DND-41 (cell line): ENCODE data around the gene CDA.

ENCODE experiments used
- EZH2 ChIP-seq: IDR thresholded peaks from 3 replicates; pipeline ENCODE4 v1.6.1; 2012; ENCODE audit warnings: borderline replicate concordance, low read depth, mild to moderate bottlenecking, moderate library complexity, low read length, inconsistent platforms; ENCODE audit not compliant: severe bottlenecking
- TF ChIP-seq, protein P1 (sequence below): IDR thresholded peaks from 2 replicates; pipeline ENCODE4 v1.5.1; 2012; ENCODE audit warnings: borderline replicate concordance, low read length, moderate library complexity, mild to moderate bottlenecking; ENCODE audit not compliant: poor library complexity, severe bottlenecking; ENCODE audit errors: extremely low read depth

DNA sequence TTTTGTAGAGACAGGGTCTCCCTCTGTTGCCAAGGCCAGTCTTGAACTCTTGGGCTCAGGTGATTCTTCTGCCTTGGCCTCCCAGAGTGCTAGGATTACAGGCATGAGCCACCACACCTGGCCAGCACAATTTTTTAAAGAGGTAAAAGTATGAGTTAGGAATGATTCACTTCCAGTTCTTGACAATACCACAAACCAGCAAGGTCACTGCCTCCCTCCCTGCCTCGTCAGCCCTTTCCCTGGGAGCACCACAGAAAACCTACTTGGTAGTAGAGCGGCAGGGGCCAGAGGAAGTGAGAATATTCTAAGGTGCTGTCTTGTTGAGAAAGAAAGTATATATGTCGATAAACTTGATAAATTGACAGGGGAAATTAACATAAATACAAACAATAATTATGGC is 10.8 kb upstream of the CDA start:
- TF ChIP-seq, protein P1, sequence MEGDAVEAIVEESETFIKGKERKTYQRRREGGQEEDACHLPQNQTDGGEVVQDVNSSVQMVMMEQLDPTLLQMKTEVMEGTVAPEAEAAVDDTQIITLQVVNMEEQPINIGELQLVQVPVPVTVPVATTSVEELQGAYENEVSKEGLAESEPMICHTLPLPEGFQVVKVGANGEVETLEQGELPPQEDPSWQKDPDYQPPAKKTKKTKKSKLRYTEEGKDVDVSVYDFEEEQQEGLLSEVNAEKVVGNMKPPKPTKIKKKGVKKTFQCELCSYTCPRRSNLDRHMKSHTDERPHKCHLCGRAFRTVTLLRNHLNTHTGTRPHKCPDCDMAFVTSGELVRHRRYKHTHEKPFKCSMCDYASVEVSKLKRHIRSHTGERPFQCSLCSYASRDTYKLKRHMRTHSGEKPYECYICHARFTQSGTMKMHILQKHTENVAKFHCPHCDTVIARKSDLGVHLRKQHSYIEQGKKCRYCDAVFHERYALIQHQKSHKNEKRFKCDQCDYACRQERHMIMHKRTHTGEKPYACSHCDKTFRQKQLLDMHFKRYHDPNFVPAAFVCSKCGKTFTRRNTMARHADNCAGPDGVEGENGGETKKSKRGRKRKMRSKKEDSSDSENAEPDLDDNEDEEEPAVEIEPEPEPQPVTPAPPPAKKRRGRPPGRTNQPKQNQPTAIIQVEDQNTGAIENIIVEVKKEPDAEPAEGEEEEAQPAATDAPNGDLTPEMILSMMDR = no peak
- TF ChIP-seq EZH2 = no peak
